HG03039 (cell line): ENCODE measurements around the gene UQCRC1.
A peak's percentile ranks its signal among the peaks of the same experiment; 100 is the strongest.
"Not testable (repeated sequence)": the region's sequence is repeated elsewhere in the genome, so short reads cannot be mapped to it uniquely, and the experiment has no call there.

ENCODE experiments used
- ATAC-seq: cut with Tn5 transposase; IDR thresholded peaks from one replicate; pipeline ENCODE4 v1.9.1; 2021; ENCODE audit warnings: mild to moderate bottlenecking, moderate library complexity; ENCODE audit not compliant: unreplicated experiment

Gene UQCRC1

DNA sequence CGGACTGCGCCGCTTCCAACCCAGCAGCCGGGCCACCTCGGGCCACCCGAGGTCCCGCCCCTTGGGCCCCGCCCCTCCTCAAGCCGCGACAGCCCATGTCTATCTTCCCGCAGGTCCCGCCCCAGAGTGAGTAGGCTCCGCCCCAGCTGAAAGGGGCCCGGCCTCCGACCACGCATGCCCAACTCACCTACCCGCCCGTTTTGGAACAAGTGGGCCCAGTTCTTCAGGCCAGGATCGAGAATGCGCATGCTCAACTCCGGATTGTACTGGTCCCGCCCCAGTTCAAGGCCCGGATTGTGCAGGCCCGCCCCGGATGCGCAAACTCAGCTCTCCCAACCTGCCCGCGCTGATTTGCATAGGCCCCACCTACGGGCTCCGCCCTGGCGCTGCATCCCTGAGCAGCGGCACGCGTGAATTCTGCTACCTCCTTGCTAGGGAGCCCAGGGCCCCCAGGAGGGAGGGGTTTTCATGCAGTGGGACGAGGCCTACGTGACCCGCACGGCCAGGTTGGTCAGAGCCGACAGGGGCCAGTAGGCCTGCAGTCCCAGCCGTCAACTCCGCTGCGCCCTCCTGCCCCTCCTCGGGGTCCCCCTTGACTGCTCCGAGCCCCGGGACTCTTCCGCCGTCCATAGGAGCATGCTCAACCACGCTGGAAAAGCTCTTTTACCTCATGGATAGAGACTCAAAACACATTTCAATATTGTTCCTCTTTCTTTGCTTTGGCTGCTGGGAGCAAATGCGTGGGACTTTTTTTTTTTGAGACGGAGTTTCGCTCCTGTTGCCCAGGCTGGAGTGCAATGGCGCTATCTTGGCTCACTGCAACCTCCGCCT is 52.4 kb downstream of the UQCRC1 start, which contains the start of gene PFKFB4:
Gene PFKFB4, minus strand, starts transcription at position 8 of the 831 bp plus-strand sequence. CDS start 26 bp downstream, outside the sequence.
- peak; percentile 82 for ATAC-seq

DNA sequence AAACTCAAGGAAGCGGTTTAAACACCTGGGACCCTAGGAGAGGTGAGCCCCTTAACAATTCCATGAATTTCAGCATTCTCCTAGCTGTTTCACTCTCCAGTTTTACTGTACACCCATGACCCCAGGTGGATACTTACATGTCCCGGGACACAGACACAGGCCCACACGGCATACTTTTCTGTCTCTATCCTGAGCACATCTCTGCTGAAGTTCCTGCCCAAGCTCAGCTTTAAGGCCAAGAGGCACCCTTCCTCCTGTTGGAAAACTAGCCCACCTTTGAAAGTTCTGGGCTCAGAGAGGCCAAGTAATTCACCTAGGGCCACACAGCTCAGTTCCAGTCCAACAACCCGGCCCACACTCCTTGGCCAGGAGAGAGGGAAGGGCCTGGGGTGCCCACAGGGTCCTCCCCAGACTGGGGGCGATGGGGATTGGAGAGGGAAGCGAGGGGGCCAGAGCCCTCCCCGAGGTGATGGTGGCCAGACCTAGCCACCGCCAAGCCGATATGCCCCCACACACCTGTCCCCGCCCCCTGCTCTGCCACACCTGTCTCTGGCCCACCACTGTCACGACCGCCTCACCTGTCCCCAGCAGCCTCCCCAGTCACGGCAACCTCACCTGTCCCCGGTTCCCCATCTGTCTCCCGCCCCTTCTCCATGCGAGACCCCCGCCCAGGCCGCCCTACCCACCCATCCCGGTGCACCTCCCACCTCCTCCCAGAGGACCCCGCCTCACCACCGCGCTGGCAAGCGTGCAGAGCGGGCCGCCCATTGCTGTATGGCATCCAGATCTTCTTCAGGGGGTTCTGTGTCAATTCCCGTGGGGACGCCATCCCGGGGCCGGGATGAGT is 53.3 kb downstream of the UQCRC1 start:
- no peak for ATAC-seq

DNA sequence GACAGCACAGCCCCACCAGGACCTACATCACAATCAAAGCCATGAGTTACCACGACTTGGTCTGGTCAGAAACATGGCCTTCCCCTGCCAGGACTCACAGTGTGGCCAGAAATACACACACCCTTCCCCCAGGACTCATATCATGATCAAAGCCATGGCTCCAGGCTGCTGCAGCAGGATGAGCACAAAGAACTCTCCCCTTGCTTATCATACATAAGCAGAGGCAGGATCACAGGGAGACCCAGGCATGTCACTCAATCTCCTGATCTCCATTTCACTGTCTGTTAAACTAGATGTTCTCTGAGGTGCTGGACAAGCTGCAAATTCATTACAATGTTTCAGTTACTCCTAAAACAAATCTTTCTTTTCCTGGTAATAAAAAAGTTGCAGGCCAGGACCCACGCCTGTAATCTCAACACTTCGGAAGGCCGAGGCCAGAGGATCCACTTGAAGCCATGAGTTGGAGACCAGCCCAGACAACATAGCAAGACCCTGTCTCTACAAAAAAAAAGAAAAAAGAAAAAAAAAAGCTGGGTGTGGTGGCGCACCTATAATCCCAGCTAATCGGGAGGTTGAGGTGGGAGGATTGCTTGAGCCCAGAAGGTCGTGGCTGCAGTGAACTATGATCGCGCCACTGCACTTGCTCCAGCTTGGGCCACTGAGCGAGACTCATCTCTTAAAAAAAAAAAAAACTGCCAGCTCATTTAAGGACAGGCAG is 54.1 kb downstream of the UQCRC1 start:
- ATAC-seq: no peak

DNA sequence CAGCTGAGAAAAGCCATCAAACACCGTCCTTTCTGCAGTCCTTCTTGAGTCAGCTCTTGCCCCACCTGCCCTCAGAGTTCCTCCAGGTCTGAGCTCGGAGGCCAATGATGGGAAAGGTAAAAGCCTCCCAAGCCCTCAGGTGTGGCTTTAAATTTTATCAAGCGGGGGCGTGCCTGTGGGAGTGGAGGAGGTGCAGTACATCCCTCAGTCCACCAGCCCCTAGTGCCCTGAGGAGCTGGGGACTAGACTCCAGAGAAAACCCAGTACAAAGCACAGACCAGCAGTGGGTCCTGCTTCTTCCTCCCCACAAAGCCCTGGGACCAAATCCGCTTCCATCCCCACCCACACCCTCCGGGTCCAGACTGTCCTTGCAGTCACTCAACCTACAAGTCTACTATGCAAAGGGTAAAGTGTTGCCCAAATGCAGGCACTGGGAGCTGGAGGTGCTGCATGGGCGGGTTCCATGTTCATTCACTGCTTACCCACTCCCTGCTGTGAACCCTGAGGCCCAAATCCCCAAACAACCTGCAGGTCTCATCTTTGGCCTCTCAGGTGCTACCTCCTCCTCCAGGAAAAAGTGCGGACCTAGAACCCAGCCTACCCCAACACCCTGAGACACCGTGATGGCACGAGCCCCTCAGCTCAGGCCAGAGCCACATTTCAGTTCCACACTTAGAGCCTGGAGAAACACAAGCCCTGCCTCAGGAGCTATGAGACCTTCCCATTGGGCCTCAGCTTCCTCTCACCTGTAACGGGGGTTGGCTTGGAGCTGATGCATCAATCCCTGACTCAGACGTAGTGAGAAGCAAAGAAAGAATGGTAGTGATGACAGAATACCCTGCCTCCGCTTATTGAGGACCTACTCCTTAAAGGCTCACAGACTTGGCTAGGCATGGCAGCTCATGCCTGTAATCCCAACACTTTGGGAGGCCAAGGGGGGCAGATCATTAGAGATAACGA is 55.3 kb downstream of the UQCRC1 start:
- no peak for ATAC-seq

DNA sequence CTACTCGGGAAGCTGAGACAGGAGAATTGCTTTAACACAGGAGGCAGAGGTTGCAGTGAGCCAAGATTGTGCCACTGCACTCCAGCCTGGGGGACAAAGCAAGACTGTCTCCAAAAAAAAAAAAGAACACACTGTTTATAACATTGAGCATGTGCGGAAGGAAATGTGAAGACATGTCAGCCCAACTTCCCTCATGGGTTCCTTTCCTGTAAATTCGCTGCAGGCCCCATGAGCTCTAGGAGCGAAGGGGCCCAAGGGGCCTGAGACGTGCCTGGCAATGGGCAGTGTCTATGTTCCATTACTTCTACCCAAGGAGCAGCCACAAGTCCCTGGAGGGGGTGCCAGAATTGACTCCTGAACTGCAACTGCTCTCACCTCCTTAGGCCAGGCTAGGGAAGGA is 56.1 kb downstream of the UQCRC1 start:
- ATAC-seq: no peak

DNA sequence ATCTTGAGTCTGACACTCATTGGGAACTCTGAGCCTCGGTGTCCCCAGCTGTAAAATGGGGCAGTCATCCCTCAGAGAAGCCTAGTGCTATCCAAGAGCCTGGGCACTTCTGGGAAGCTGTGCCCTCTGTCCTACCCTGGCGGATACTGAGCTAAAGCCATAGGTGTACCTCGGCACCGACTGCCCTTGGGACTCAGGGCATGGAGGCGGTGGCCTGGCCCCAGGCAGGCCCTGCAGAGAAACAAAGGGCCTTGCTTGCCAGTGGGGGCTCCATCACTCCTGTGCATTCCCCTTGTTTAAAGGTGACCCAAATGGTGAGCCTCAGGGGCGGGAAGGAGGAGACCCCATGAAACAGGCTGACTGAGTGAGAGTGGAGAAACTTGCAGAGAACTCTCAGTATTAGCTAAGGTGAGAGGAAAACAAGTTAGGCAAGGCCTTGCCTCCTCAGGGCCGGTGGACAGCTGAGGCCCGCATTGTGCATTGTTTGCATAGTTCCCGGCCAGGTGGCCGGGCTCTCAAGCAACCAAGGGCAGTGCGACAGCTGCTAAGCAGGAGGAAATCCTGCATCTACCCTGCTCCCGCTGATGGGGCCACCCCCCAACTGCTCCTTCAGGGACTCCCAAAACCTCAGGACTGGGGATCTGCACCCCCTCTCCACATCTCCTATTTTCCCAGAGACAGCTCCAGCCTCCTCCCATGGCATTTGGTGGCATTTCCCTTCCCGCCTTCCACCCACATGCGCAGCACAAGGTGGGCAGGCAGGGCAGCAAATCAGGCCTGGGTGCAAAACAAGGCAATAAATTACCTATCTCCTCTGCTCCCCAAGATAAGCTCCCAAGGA is 57.1 kb downstream of the UQCRC1 start:
- ATAC-seq: no peak

DNA sequence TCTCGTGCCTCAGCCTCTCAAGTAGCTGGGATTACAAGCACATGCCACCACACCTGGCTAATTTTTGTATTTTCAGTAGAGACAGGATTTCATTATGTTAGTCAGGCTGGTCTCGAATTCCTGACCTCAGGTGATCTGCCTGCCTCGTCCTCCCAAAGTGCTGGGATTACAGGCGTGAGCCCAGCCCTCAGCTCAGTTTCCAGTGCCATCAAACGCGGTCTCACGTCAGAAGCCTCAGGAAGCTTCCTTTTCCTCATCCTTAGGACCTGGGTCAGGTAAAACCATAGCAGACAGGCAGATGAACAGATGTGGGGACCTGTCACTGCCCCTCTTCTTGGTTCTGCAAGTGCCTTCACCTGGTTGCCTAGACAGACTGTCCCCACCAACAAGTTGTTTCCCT is 57.8 kb downstream of the UQCRC1 start:
- not testable (repeated sequence) for ATAC-seq
